HepG2 (cell line): ENCODE results near the gene LITAF. TPM values are rescaled to one million over a fixed set of nuclear protein-coding genes. Genes with fewer than 3 reads are reported as not detected.

ENCODE experiments used
- ATAC-seq: fragments of 200-7000 bp; cut with Tn5 transposase; 3 replicates; pipeline ENCODE4 v1.9.1; 2020; ENCODE audit warnings: mild to moderate bottlenecking, moderate library complexity
- BruUV-seq: library from RNA; stranded (reverse); fragments of 400-500 nt; replicated peaks from 2 replicates; lab custom pipeline; 2021; lab: Mats Ljungman, UMichigan
- CTCF ChIA-PET: fragments of 300-600 bp; formaldehyde crosslinking; extraction: SDS; loops from one replicate; lab custom pipeline; 2021; ENCODE audit warnings: low total read pairs, inconsistent platforms, low intra/inter-chr PET ratio; lab: Yijun Ruan, JAX
- POLR2A ChIA-PET: fragments of 350-600 bp; sonication (Branson Sonifier 250); formaldehyde crosslinking; loops from one replicate; lab custom pipeline; 2020; ENCODE audit warnings: antibody characterized with exemption, inconsistent platforms; lab: Yijun Ruan, JAX
- DNase-seq: peaks from one replicate; pipeline ENCODE4 v3.0.0-alpha.2; 2015; ENCODE audit warnings: low spot score
- FAIRE-seq: peaks from 3 replicates; lab custom pipeline; 2011; peaks lifted over from hg19 to GRCh38; lab: Jason Lieb, UNC
- H2AFZ ChIP-seq: one replicate; pipeline ENCODE4 v1.6.1; 2011; ENCODE audit warnings: low read length, inconsistent platforms
- H3K27ac ChIP-seq: fragments of 300-600 bp; 3 replicates; pipeline ENCODE4 v1.8.0; 2011; ENCODE audit warnings: mixed run types, mild to moderate bottlenecking, mixed read lengths, low read length, inconsistent platforms; ENCODE audit not compliant: insufficient read depth; ENCODE audit errors: extremely low read length
- H3K27me3 ChIP-seq, 2 experiments: fragments of 200-600 bp in 1 of 2; 2 replicates in 1 of 2; 3 replicates in 1 of 2; pipeline versions ENCODE4 v1.6.0 to v1.8.0; 2011; ENCODE audit warnings: low read length in 2 of 2, mild to moderate bottlenecking in 2 of 2, moderate library complexity in 2 of 2, inconsistent platforms in 1 of 2; ENCODE audit not compliant: insufficient read depth in 2 of 2, control insufficient read depth in 1 of 2
- H3K36me3 ChIP-seq, 2 experiments: fragments of 200-600 bp in 1 of 2; replicated peaks in 1 of 2; 2 replicates in 1 of 2; 3 replicates in 1 of 2; pipeline versions ENCODE4 v1.5.1 to v1.8.0; 2011; ENCODE audit warnings: low read length in 2 of 2, inconsistent platforms in 1 of 2; ENCODE audit not compliant: insufficient read depth in 2 of 2, control insufficient read depth in 1 of 2
- H3K4me1 ChIP-seq: 2 replicates; pipeline ENCODE4 v1.5.1; 2012; ENCODE audit warnings: low read length, inconsistent platforms; ENCODE audit not compliant: insufficient read depth
- H3K4me2 ChIP-seq: 2 replicates; pipeline ENCODE4 v1.6.0; 2011; ENCODE audit warnings: low read depth, low read length, inconsistent platforms
- H3K4me3 ChIP-seq, 3 experiments: fragments of 200-600 bp in 1 of 3; sonication (generic), shearing (Covaris generic) in 1 of 3; replicated peaks in 1 of 3; 2 replicates each; pipeline ENCODE4 v1.5.1; 2011 to 2016; ENCODE audit warnings: low read length in 3 of 3, inconsistent platforms in 2 of 3, low read depth in 2 of 3, mild to moderate bottlenecking in 2 of 3, control low read depth in 1 of 3, mixed read lengths in 1 of 3; ENCODE audit not compliant: insufficient read depth in 1 of 3
- H3K79me2 ChIP-seq: one replicate; pipeline ENCODE4 v1.6.1; 2011; ENCODE audit warnings: low read length, inconsistent platforms; ENCODE audit not compliant: insufficient read depth
- H3K9ac ChIP-seq: 2 replicates; pipeline ENCODE4 v1.6.0; 2011; ENCODE audit warnings: mild to moderate bottlenecking, low read depth, low read length, inconsistent platforms; ENCODE audit not compliant: insufficient read depth
- H3K9me3 ChIP-seq: 2 replicates; pipeline ENCODE4 v1.5.1; 2012; ENCODE audit warnings: mild to moderate bottlenecking, low read length
- H4K20me1 ChIP-seq: 2 replicates; pipeline ENCODE4 v1.6.0; 2011; ENCODE audit warnings: inconsistent platforms, mild to moderate bottlenecking, low read length, moderate library complexity; ENCODE audit not compliant: insufficient read depth
- FOXA3 ChIP-seq: IDR thresholded peaks from 2 replicates; pipeline ENCODE4 v1.6.1; 2016; ENCODE audit warnings: missing genetic modification reagents, missing compliant biosample characterization
- HNF4A ChIP-seq: sonication (generic); formaldehyde crosslinking; IDR thresholded peaks from 2 replicates; pipeline ENCODE4 v1.4.0; 2020; ENCODE audit warnings: missing genetic modification reagents
- NR2F6 ChIP-seq, 2 experiments: IDR thresholded peaks; 2 replicates each; pipeline ENCODE4 v1.6.1; 2016; ENCODE audit warnings: antibody characterized with exemption in 1 of 2, mild to moderate bottlenecking in 1 of 2
- RAD51 ChIP-seq: fragments of 450-650 bp; IDR thresholded peaks from 2 replicates; pipeline ENCODE4 v1.6.1; 2016; ENCODE audit warnings: borderline replicate concordance
- WGBS: methylation state at CpG from one replicate; pipeline ENCODE4 v1.1.6; 2017; ENCODE audit warnings: low lambda C conversion rate; 5-methylcytosine and 5-hydroxymethylcytosine counted together
- in situ Hi-C: cut with HindIII; loops from 2 replicates; pipeline ENCODE4 v1.10.0; 2017; ENCODE audit warnings: low pct_unique_long_range_greater_than_20kb; ENCODE audit not compliant: extremely low pct_ligation_motif_present
- intact Hi-C: fragments of 100-400 bp; cut with micrococcal nuclease; formaldehyde crosslinking; loops from one replicate; pipeline ENCODE4 v1.10.0; 2022; ENCODE audit not compliant: unreplicated experiment
- polyA plus RNA-seq, 8 experiments: library from polyadenylated mRNA; depleted of rRNA in 3 of 8; stranded (reverse) in 7 of 8; unstranded in 1 of 8; fragments of >200 nt; fragmentation: Illumina TruSeq in 4 of 8; extraction: Trizol in 4 of 8; gene quantifications; 2 replicates each; pipeline versions ENCODE4 v1.2.1 to v1.2.3, GENCODE V29; 2011 to 2016; ENCODE audit warnings: low read depth in 4 of 8, missing spikeins in 1 of 8, mixed read lengths in 1 of 8; ENCODE audit not compliant: insufficient read depth in 1 of 8
- total RNA-seq, 5 experiments: library from RNA; depleted of rRNA; stranded (reverse); fragments of >200 nt; fragmentation: Illumina TruSeq; extraction: Trizol; gene quantifications; 2 replicates each; pipeline ENCODE4 v1.2.3, GENCODE V29; 2016; ENCODE audit warnings: low read depth in 1 of 5
- TF ChIP-seq, protein P1 (sequence below), 2 experiments: sonication (generic) in 1 of 2; formaldehyde crosslinking in 1 of 2; IDR thresholded peaks; 2 replicates each; pipeline versions ENCODE4 v1.4.0 to v1.6.1; 2016 to 2020; ENCODE audit warnings: borderline replicate concordance in 1 of 2, low read depth in 1 of 2, mild to moderate bottlenecking in 1 of 2, missing genetic modification reagents in 1 of 2
- TF ChIP-seq, protein P2 (sequence below): sonication (generic); formaldehyde crosslinking; IDR thresholded peaks from 2 replicates; pipeline ENCODE4 v1.5.0; 2020; ENCODE audit warnings: missing genetic modification reagents, mild to moderate bottlenecking, borderline replicate concordance
- TF ChIP-seq, protein P3 (sequence below): sonication (generic); formaldehyde crosslinking; IDR thresholded peaks from 2 replicates; pipeline ENCODE4 v1.5.0; 2020; ENCODE audit warnings: mild to moderate bottlenecking, missing genetic modification reagents
- TF ChIP-seq, protein P4 (sequence below): sonication (generic); formaldehyde crosslinking; IDR thresholded peaks from 2 replicates; pipeline ENCODE4 v1.4.0; 2020; ENCODE audit warnings: missing genetic modification reagents
- TF ChIP-seq, protein P5 (sequence below): sonication (generic); formaldehyde crosslinking; IDR thresholded peaks from 2 replicates; pipeline ENCODE4 v1.4.0; 2020; ENCODE audit warnings: missing genetic modification reagents

Gene LITAF
- total and polyA plus RNA-seq, 2 of the 13 experiments (the other 11 are each of a cell fraction or from before 2014, with no cell fraction given) = 80.1 to 141 TPM

DNA sequence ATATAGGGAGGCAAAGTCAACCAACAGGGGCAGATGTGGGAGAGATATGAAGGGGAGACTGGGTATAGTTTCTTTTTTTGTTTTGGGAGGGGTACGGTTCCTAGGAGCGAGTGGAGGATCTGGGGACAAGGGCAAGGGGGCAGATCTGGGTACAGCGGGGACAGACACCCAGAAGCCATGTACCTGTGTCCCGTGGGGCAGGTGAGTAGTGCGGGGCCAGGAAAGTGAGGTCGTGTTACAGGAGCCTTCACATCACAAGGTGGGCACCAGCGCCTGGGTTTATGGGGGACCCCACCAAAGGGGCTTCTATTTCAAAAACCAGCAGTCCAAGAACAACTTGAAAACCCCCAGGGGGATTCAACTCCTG is 11.5 kb downstream of the LITAF start (continued):
- TF ChIP-seq, protein P1, sequence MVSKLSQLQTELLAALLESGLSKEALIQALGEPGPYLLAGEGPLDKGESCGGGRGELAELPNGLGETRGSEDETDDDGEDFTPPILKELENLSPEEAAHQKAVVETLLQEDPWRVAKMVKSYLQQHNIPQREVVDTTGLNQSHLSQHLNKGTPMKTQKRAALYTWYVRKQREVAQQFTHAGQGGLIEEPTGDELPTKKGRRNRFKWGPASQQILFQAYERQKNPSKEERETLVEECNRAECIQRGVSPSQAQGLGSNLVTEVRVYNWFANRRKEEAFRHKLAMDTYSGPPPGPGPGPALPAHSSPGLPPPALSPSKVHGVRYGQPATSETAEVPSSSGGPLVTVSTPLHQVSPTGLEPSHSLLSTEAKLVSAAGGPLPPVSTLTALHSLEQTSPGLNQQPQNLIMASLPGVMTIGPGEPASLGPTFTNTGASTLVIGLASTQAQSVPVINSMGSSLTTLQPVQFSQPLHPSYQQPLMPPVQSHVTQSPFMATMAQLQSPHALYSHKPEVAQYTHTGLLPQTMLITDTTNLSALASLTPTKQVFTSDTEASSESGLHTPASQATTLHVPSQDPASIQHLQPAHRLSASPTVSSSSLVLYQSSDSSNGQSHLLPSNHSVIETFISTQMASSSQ (IDR thresholded peaks at IDR 0.05; ENCODE audit: low read depth) = no peak
- TF ChIP-seq, protein P1 (CRISPR knock-in tag; IDR thresholded peaks at IDR 0.05; ENCODE audit: borderline replicate concordance) = no peak

DNA sequence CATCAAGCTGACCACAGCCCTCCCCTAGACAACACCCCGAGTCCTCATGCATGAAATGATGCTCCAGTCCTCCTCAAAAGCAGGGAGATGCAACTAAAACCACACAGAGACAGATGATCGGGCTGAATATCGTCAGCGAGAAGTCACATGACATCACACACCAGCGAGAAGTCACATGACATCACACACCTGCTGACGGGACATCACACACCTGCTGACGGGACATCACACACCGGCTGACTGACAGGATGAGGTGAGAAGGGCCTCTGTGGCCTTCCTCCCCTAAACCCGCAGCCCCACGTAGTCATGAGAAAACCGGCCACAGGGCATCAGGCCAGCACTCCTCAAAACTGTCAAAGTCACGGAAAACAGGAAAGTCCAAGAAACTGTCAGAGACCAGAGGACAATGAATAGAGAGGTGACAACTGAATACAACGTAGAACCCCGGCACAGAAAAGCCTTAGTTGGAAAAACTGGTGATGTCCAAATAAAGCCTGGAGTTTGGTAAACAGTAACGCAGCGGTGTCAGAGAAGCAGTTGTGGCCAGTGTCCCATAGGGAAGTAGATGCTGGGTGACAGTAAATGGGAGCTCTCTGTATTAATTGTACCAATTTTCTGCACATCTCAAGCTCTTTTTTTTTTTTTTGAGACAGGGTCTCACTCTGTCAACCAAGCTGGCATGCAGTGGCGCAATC is 14.3 kb downstream of the LITAF start:
- no peak overlapping the region for H3K9ac ChIP-seq
- ATAC-seq = no peak
- peaks cover 24% of the 10 kb centered on the region; the same call in 1 of the 2 replicates for H4K20me1 ChIP-seq
- no peaks in the 10 kb centered on the region for H3K27me3 ChIP-seq
- in situ Hi-C loops = no loop called here
- BruUV-seq = no TSS peak
- CTCF ChIA-PET = no interaction called here
- H3K27ac ChIP-seq = no peak overlapping the region
- H3K9me3 ChIP-seq = no peaks in the 10 kb centered on the region
- no peak for FAIRE-seq
- no peak overlapping the region for H3K4me2 ChIP-seq
- WGBS = 93% methylated on average over 17 of the region's 17 CpGs
- intact Hi-C loops = no loop called here
- H2AFZ ChIP-seq = no peak overlapping the region
- H3K4me3 ChIP-seq = no peak overlapping the region
- no peak for DNase-seq
- peaks cover 85% of the 10 kb centered on the region for H3K79me2 ChIP-seq
- H3K36me3 ChIP-seq = peaks cover 0 to 5% of the 10 kb centered on the region in 2 experiments; a peak in 4 of 5 replicates
- POLR2A ChIA-PET = no interaction called here
- peaks cover 80% of the 10 kb centered on the region for H3K4me1 ChIP-seq
- TF ChIP-seq NR2F6 (IDR thresholded peaks at IDR 0.05) = no peak
- no peak for TF ChIP-seq NR2F6 (CRISPR knock-in tag; IDR thresholded peaks at IDR 0.05)
- TF ChIP-seq, protein P2, sequence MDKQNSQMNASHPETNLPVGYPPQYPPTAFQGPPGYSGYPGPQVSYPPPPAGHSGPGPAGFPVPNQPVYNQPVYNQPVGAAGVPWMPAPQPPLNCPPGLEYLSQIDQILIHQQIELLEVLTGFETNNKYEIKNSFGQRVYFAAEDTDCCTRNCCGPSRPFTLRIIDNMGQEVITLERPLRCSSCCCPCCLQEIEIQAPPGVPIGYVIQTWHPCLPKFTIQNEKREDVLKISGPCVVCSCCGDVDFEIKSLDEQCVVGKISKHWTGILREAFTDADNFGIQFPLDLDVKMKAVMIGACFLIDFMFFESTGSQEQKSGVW (CRISPR knock-in tag) = no peak
- TF ChIP-seq HNF4A = no peak
- TF ChIP-seq, protein P3, sequence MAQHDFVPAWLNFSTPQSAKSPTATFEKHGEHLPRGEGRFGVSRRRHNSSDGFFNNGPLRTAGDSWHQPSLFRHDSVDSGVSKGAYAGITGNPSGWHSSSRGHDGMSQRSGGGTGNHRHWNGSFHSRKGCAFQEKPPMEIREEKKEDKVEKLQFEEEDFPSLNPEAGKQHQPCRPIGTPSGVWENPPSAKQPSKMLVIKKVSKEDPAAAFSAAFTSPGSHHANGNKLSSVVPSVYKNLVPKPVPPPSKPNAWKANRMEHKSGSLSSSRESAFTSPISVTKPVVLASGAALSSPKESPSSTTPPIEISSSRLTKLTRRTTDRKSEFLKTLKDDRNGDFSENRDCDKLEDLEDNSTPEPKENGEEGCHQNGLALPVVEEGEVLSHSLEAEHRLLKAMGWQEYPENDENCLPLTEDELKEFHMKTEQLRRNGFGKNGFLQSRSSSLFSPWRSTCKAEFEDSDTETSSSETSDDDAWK (CRISPR knock-in tag) = no peak
- TF ChIP-seq, protein P4, sequence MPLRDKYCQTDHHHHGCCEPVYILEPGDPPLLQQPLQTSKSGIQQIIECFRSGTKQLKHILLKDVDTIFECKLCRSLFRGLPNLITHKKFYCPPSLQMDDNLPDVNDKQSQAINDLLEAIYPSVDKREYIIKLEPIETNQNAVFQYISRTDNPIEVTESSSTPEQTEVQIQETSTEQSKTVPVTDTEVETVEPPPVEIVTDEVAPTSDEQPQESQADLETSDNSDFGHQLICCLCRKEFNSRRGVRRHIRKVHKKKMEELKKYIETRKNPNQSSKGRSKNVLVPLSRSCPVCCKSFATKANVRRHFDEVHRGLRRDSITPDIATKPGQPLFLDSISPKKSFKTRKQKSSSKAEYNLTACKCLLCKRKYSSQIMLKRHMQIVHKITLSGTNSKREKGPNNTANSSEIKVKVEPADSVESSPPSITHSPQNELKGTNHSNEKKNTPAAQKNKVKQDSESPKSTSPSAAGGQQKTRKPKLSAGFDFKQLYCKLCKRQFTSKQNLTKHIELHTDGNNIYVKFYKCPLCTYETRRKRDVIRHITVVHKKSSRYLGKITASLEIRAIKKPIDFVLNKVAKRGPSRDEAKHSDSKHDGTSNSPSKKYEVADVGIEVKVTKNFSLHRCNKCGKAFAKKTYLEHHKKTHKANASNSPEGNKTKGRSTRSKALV (CRISPR knock-in tag) = no peak
- no peak for TF ChIP-seq FOXA3 (CRISPR knock-in tag)
- TF ChIP-seq RAD51 = peak; percentile 88; the same call in 1 of the 2 replicates
- TF ChIP-seq, protein P5, sequence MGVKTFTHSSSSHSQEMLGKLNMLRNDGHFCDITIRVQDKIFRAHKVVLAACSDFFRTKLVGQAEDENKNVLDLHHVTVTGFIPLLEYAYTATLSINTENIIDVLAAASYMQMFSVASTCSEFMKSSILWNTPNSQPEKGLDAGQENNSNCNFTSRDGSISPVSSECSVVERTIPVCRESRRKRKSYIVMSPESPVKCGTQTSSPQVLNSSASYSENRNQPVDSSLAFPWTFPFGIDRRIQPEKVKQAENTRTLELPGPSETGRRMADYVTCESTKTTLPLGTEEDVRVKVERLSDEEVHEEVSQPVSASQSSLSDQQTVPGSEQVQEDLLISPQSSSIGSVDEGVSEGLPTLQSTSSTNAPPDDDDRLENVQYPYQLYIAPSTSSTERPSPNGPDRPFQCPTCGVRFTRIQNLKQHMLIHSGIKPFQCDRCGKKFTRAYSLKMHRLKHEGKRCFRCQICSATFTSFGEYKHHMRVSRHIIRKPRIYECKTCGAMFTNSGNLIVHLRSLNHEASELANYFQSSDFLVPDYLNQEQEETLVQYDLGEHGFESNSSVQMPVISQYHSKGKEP = no peak
